Esophagus muscularis mucosa (tissue), 4 donors: ENCODE measurements around the gene ZNF529. TPM values are rescaled to one million over a fixed set of nuclear protein-coding genes. Genes with fewer than 3 reads are reported as not detected.

ENCODE experiments used
- DNase-seq: peaks from one replicate; pipeline ENCODE4 v3.0.0-alpha.2; 2017; ENCODE audit errors: extremely low spot score
- H3K27ac ChIP-seq, 4 donors: fragments of 200-600 bp; sonication (generic); replicated peaks in 1 of 4; 1 replicate in 3 of 4; 2 replicates in 1 of 4; pipeline ENCODE4 v1.5.1; 2016 to 2019; ENCODE audit warnings: mild to moderate bottlenecking in 1 of 4
- H3K27me3 ChIP-seq, 4 donors: fragments of 200-600 bp; sonication (generic); one replicate each; pipeline versions ENCODE4 v1.5.1 to v1.6.0; 2016 to 2019
- H3K36me3 ChIP-seq, 4 donors: fragments of 200-600 bp; sonication (generic); one replicate each; pipeline ENCODE4 v1.5.1; 2016 to 2019
- H3K4me1 ChIP-seq, 4 donors: fragments of 200-600 bp; sonication (generic); one replicate each; pipeline ENCODE4 v1.5.1; 2016 to 2019
- H3K4me3 ChIP-seq, 4 donors: fragments of 200-600 bp; sonication (generic); 1 replicate in 2 of 4; 2 replicates in 2 of 4; pipeline ENCODE4 v1.5.1; 2016 to 2019; ENCODE audit warnings: mild to moderate bottlenecking in 4 of 4, moderate library complexity in 1 of 4
- H3K9me3 ChIP-seq, 4 donors: fragments of 200-600 bp; sonication (generic); 1 replicate in 3 of 4; 2 replicates in 1 of 4; pipeline ENCODE4 v1.5.1; 2016 to 2019
- CTCF ChIP-seq, 3 experiments: fragments of 200-600 bp in 2 of 3; fragments of 450-650 bp in 1 of 3; sonication (generic) in 2 of 3; IDR thresholded peaks; one replicate each; pipeline ENCODE4 v1.5.1; 2017 to 2019; ENCODE audit warnings: antibody characterized with exemption in 3 of 3, mild to moderate bottlenecking in 2 of 3, moderate library complexity in 1 of 3
- EP300 ChIP-seq: sonication (generic); formaldehyde crosslinking; IDR thresholded peaks from one replicate; pipeline ENCODE4 v1.6.1; 2017; ENCODE audit warnings: antibody characterized with exemption
- POLR2A ChIP-seq: fragments of 450-650 bp; IDR thresholded peaks from one replicate; pipeline ENCODE4 v1.6.1; 2017; ENCODE audit warnings: antibody characterized with exemption, moderate library complexity, mild to moderate bottlenecking, low read depth
- POLR2AphosphoS5 ChIP-seq, 2 donors: sonication (generic); formaldehyde crosslinking; IDR thresholded peaks; one replicate each; pipeline ENCODE4 v1.6.1; 2017; ENCODE audit warnings: antibody characterized with exemption in 2 of 2
- WGBS: methylation state at CpG from one replicate; pipeline ENCODE4 v1.1.5; 2018; 5-methylcytosine and 5-hydroxymethylcytosine counted together
- intact Hi-C: fragments of 100-400 bp; cut with DNase I; formaldehyde crosslinking; loops from one replicate; pipeline ENCODE4 v1.15.1; 2023
- total RNA-seq, 4 donors: library from RNA; depleted of rRNA; stranded (reverse); fragments of >200 nt; gene quantifications; one replicate each; pipeline versions ENCODE4 v1.1.0 to v1.2.1, GENCODE V29; 2016

ZNF529 gene
- total RNA-seq, 4 donors from 2014 or later = 11.6 to 17.6 (median 12.7) TPM

GRCh38 chr19:36528194-36528920 lies 44.7 kb downstream of the ZNF529 start, which contains the start of gene ZNF260:
Gene ZNF260, minus strand, starts transcription at chr19:36528271. Its CDS starts 13,033 bp downstream, at chr19:36515238.
- TF ChIP-seq EP300 (no peak), CTCF (IDR thresholded peaks at IDR 0.05) (peak in 1 of 3 experiments; percentile 8), POLR2A (peak; percentile 3), POLR2AphosphoS5 (IDR thresholded peaks at IDR 0.05) (peak; percentile 82 to 87)
- H3K36me3 ChIP-seq = peaks cover 3 to 32% (median 14%) of the 10 kb centered on the region in 4 donors
- H3K4me1 ChIP-seq = peaks cover 18 to 30% (median 27%) of the 10 kb centered on the region in 4 donors
- peak; percentile 98 for DNase-seq
- peak within 1 kb of the TSS; percentile 81 to 93 (median 90) for H3K27ac ChIP-seq
- WGBS = under 1% methylated on average over 16 of the region's 55 CpGs
- peaks cover 5 to 44% (median 19%) of the 10 kb centered on the region in 4 donors for H3K9me3 ChIP-seq
- H3K27me3 ChIP-seq = no peaks in the 10 kb centered on the region
- intact Hi-C loops = loop anchor here (2.0 to 5.0 kb wide), 2 partner anchors 41 to 44 kb away; partner anchors contain the start of genes ZNF529 and ZNF566
- H3K4me3 ChIP-seq = peak within 1 kb of the TSS; percentile 67 to 77 (median 71)

DNA sequence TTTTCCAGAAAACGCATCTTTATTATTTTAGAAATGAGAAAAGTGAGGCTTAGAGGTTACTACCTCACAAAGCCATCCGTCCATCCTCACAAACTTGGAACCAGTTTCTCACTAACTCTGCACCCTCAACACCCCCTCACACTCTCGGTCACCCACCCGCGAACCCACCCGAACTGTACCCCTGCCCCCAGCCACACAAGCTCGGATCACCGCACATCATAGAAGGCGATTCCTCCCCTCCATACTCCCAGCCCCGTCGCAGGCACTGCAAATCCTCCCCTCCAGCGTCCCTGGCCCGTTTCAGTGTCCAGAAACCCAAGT lies 45.3 kb downstream of the ZNF529 start:
- intact Hi-C loops = loop anchor here (2.0 to 5.0 kb wide), 3 partner anchors 41 to 149 kb away; partner anchors contain the start of genes ZFP14, ZNF529 and ZNF566
- Histone ChIP-seq H3K27me3 (no peaks in the 10 kb centered on the region), H3K4me1 (peaks cover 18 to 30% (median 27%) of the 10 kb centered on the region in 4 donors), H3K36me3 (peaks cover 3 to 37% (median 18%) of the 10 kb centered on the region in 4 donors), H3K9me3 (peaks cover 5 to 43% (median 17%) of the 10 kb centered on the region in 4 donors), H3K27ac (peak overlapping the region; percentile 81 to 93 (median 90)), H3K4me3 (peak overlapping the region; percentile 67 to 77 (median 71))
- no peak for TF ChIP-seq POLR2A
- TF ChIP-seq EP300 = no peak
- 0% methylated on average over 9 of the region's 13 CpGs for WGBS
- DNase-seq = no peak

- peak overlapping the region; percentile 67 to 77 (median 71) for H3K4me3 ChIP-seq
- TF ChIP-seq EP300 (no peak), POLR2AphosphoS5 (IDR thresholded peaks at IDR 0.05) (no peak), CTCF (IDR thresholded peaks at IDR 0.05) (no peak), POLR2A (no peak)
- no peak for DNase-seq
- H3K27me3 ChIP-seq = no peaks in the 10 kb centered on the region
- peaks cover 5 to 43% (median 19%) of the 10 kb centered on the region in 4 donors for H3K9me3 ChIP-seq
- H3K36me3 ChIP-seq = peaks cover 3 to 39% (median 22%) of the 10 kb centered on the region in 4 donors
- WGBS = 8% methylated on average over 5 of the region's 5 CpGs
- H3K4me1 ChIP-seq = peaks cover 18 to 30% (median 27%) of the 10 kb centered on the region in 4 donors
- peak overlapping the region; percentile 81 to 93 (median 90) for H3K27ac ChIP-seq
- intact Hi-C loops = loop anchor here (2.0 to 5.0 kb wide), 2 partner anchors 40 to 149 kb away; partner anchors contain the start of genes ZFP14 and ZNF566
These were observed 45.8 kb downstream of the ZNF529 start for GRCh38 chr19:36527341-36527740.

GRCh38 chr19:36526581-36526980 lies 46.5 kb downstream of the ZNF529 start:
- WGBS = 85% methylated on average over 5 of the region's 5 CpGs
- Histone ChIP-seq H3K9me3 (peaks cover 8 to 48% (median 25%) of the 10 kb centered on the region in 4 donors), H3K4me3 (no peak overlapping the region), H3K4me1 (peaks cover 18 to 30% (median 27%) of the 10 kb centered on the region in 4 donors), H3K36me3 (peaks cover 11 to 46% (median 30%) of the 10 kb centered on the region in 4 donors), H3K27ac (no peak overlapping the region), H3K27me3 (no peaks in the 10 kb centered on the region)
- intact Hi-C loops = loop anchor here (2.0 to 5.0 kb wide), 2 partner anchors 39 to 148 kb away; partner anchors contain the start of genes ZFP14 and ZNF566
- no peak for DNase-seq
- TF ChIP-seq EP300 = no peak
- no peak for TF ChIP-seq CTCF (IDR thresholded peaks at IDR 0.05)
- TF ChIP-seq POLR2AphosphoS5 (IDR thresholded peaks at IDR 0.05) = no peak
- TF ChIP-seq POLR2A = no peak

DNA sequence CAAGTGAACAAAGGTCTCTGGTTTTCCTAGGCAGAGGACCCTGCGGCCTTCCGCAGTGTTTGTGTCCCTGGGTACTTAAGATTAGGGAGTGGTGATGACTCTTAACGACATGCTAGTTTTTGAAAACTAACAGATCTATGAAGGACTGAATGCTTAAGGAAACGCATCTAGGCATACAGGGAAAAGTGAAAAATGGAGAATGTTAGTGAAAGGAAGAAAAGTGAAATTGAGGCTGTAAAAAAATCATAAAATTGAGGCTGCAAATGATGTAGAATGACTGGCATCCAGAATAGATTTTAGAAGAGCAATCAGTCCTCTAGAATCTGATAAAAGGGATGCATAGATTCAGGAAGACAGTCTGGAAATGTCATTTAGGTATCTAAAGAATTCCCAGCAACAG lies 48.5 kb downstream of the ZNF529 start:
- H3K36me3 ChIP-seq = peaks cover 29 to 66% (median 48%) of the 10 kb centered on the region in 4 donors
- TF ChIP-seq POLR2AphosphoS5 (IDR thresholded peaks at IDR 0.05) = no peak
- TF ChIP-seq POLR2A = no peak
- TF ChIP-seq CTCF (IDR thresholded peaks at IDR 0.05) = no peak
- no peak for TF ChIP-seq EP300

More for the DNA sequence above, 48.5 kb downstream of the ZNF529 start:
- Histone ChIP-seq H3K27me3 (no peaks in the 10 kb centered on the region), H3K4me3 (no peak overlapping the region), H3K27ac (no peak overlapping the region), H3K9me3 (peaks cover 8 to 58% (median 40%) of the 10 kb centered on the region in 4 donors), H3K4me1 (peaks cover 18 to 28% (median 25%) of the 10 kb centered on the region in 4 donors)
- DNase-seq = no peak
- intact Hi-C loops = loop anchor here (5.0 kb wide), 1 partner anchor 37 kb away; the partner anchor contains the start of gene ZNF566
- 96% methylated on average over 4 of the region's 4 CpGs for WGBS
